SK-N-SH (cell line): ENCODE results near the gene KDM4F. TPM values are rescaled to one million over a fixed set of nuclear protein-coding genes. Genes with fewer than 3 reads are reported as not detected.

Source experiments
- CTCF ChIA-PET: fragments of 300-600, 350-600 bp; formaldehyde crosslinking; extraction: SDS; loops from one replicate; lab custom pipeline; 2021; lab: Yijun Ruan, JAX
- POLR2A ChIA-PET: fragments of 350-600 bp; sonication (Branson Sonifier 250); formaldehyde crosslinking; extraction: SDS; loops from one replicate; lab custom pipeline; 2020; ENCODE audit warnings: antibody characterized with exemption, inconsistent platforms; lab: Yijun Ruan, JAX
- DNase-seq: peaks from one replicate; pipeline ENCODE4 v3.0.0; 2012
- H2AFZ ChIP-seq: fragments of 200-600 bp; sonication (generic); 2 replicates; pipeline ENCODE4 v1.8.1; 2016; ENCODE audit warnings: antibody characterized with exemption, mild to moderate bottlenecking, low read depth
- H3F3A ChIP-seq: fragments of 200-600 bp; sonication (generic); replicated peaks from 2 replicates; pipeline ENCODE3; 2016; ENCODE audit warnings: antibody characterized with exemption, mild to moderate bottlenecking; ENCODE audit not compliant: insufficient read depth
- H3K27ac ChIP-seq, 2 experiments: fragments of 200-500 bp in 1 of 2; fragments of 200-600 bp in 1 of 2; sonication (Bioruptor generic) in 1 of 2; sonication (generic), shearing (Covaris generic) in 1 of 2; 2 replicates each; pipeline versions ENCODE4 v1.5.1 to v1.6.1; 2014 to 2016; ENCODE audit warnings: low read depth in 2 of 2, inconsistent platforms in 1 of 2, low read length in 1 of 2, mild to moderate bottlenecking in 1 of 2, mixed read lengths in 1 of 2
- H3K27me3 ChIP-seq: fragments of 200-600 bp; sonication (generic), shearing (Covaris generic); 2 replicates; pipeline ENCODE4 v1.6.1; 2016; ENCODE audit warnings: mixed run types; ENCODE audit not compliant: insufficient read depth
- H3K36me3 ChIP-seq, 2 experiments: fragments of 200-500 bp in 1 of 2; fragments of 200-600 bp in 1 of 2; sonication (Bioruptor generic) in 1 of 2; sonication (generic) in 1 of 2; replicated peaks in 1 of 2; 2 replicates each; pipeline versions ENCODE3 to v1.5.1; 2014 to 2016; ENCODE audit warnings: low read length in 1 of 2, mild to moderate bottlenecking in 1 of 2; ENCODE audit not compliant: insufficient read depth in 2 of 2, control insufficient read depth in 1 of 2
- H3K4me1 ChIP-seq, 2 experiments: fragments of 200-500 bp in 1 of 2; fragments of 200-600 bp in 1 of 2; sonication (Bioruptor generic) in 1 of 2; sonication (generic), shearing (Covaris generic) in 1 of 2; 2 replicates each; pipeline versions ENCODE4 v1.5.1 to v1.6.1; 2014 to 2016; ENCODE audit warnings: low read depth in 1 of 2, low read length in 1 of 2, mixed run types in 1 of 2; ENCODE audit not compliant: insufficient read depth in 2 of 2, control insufficient read depth in 1 of 2
- H3K4me2 ChIP-seq: fragments of 200-600 bp; sonication (generic), shearing (Covaris generic); 2 replicates; pipeline ENCODE4 v1.6.1; 2017; ENCODE audit warnings: mixed run types
- H3K4me3 ChIP-seq, 2 experiments: fragments of 200-500 bp in 1 of 2; fragments of 200-600 bp in 1 of 2; sonication (Bioruptor generic) in 1 of 2; sonication (generic), shearing (Covaris generic) in 1 of 2; 2 replicates each; pipeline versions ENCODE4 v1.5.1 to v1.8.1; 2014 to 2016; ENCODE audit warnings: low read depth in 2 of 2, inconsistent platforms in 1 of 2, low read length in 1 of 2, mild to moderate bottlenecking in 1 of 2, mixed read lengths in 1 of 2, moderate library complexity in 1 of 2
- H3K79me2 ChIP-seq: fragments of 200-600 bp; sonication (generic); 2 replicates; pipeline ENCODE4 v1.8.1; 2017; ENCODE audit warnings: mild to moderate bottlenecking; ENCODE audit not compliant: insufficient read depth
- H3K9ac ChIP-seq: fragments of 200-600 bp; sonication (generic); 2 replicates; pipeline ENCODE4 v1.6.1; 2017; ENCODE audit warnings: mixed run types
- H3K9me2 ChIP-seq: fragments of 200-600 bp; sonication (generic); 2 replicates; pipeline ENCODE4 v1.6.1; 2017; ENCODE audit warnings: mixed run types
- H3K9me3 ChIP-seq: fragments of 200-600 bp; sonication (generic); 2 replicates; pipeline ENCODE4 v1.6.1; 2017; ENCODE audit warnings: mixed run types, mild to moderate bottlenecking, moderate library complexity
- H4K20me1 ChIP-seq: fragments of 200-600 bp; sonication (generic); 2 replicates; pipeline ENCODE4 v1.6.1; 2017; ENCODE audit warnings: mild to moderate bottlenecking, mixed run types; ENCODE audit not compliant: insufficient read depth
- CHD2 ChIP-seq: fragments of 150-350 bp; IDR thresholded peaks from 2 replicates; pipeline ENCODE4 v1.6.1; 2018; ENCODE audit warnings: low read length; ENCODE audit not compliant: partially characterized antibody
- FOSL2 ChIP-seq: IDR thresholded peaks from 2 replicates; pipeline ENCODE4 v1.4.0; 2012; ENCODE audit warnings: low read depth, mild to moderate bottlenecking, moderate library complexity, borderline replicate concordance
- FOXJ3 ChIP-seq: sonication (generic); formaldehyde crosslinking; IDR thresholded peaks from 2 replicates; pipeline ENCODE4 v1.5.1; 2020; ENCODE audit warnings: mild to moderate bottlenecking, missing genetic modification reagents
- FOXM1 ChIP-seq: IDR thresholded peaks from 2 replicates; pipeline ENCODE4 v1.4.0; 2012; ENCODE audit warnings: low read depth, mild to moderate bottlenecking
- IRF3 ChIP-seq: fragments of 150-350 bp; IDR thresholded peaks from 2 replicates; pipeline ENCODE4 v1.6.1; 2016; ENCODE audit warnings: mild to moderate bottlenecking, low read depth, low read length
- JUND ChIP-seq: IDR thresholded peaks from 2 replicates; pipeline ENCODE4 v1.4.0; 2012
- MEF2A ChIP-seq: IDR thresholded peaks from 2 replicates; pipeline ENCODE4 v1.4.0; 2012; ENCODE audit warnings: low read depth, borderline replicate concordance
- MXI1 ChIP-seq: IDR thresholded peaks from 2 replicates; pipeline ENCODE4 v1.6.1; 2012; ENCODE audit warnings: mild to moderate bottlenecking, low read depth, low read length, improper control_type of control experiment
- PBX3 ChIP-seq: IDR thresholded peaks from 2 replicates; pipeline ENCODE4; 2012
- RCOR1 ChIP-seq: fragments of 150-350 bp; IDR thresholded peaks from 2 replicates; pipeline ENCODE4 v1.6.1; 2017; ENCODE audit warnings: antibody characterized with exemption, low read length
- RFX5 ChIP-seq: IDR thresholded peaks from 2 replicates; pipeline ENCODE4 v1.6.1; 2012; ENCODE audit warnings: mild to moderate bottlenecking, improper control_type of control experiment, low read length
- RXRA ChIP-seq: IDR thresholded peaks from 2 replicates; pipeline ENCODE4 v1.4.0; 2012; ENCODE audit warnings: low read depth, mild to moderate bottlenecking, borderline replicate concordance
- SIN3A ChIP-seq: IDR thresholded peaks from 2 replicates; pipeline ENCODE4 v1.6.1; 2012; ENCODE audit warnings: low read depth, mild to moderate bottlenecking, low read length, moderate library complexity, borderline replicate concordance
- TAF1 ChIP-seq: IDR thresholded peaks from 2 replicates; pipeline ENCODE4 v1.6.1; 2012; ENCODE audit warnings: low read depth, mild to moderate bottlenecking, low read length, moderate library complexity, borderline replicate concordance
- USF1 ChIP-seq: IDR thresholded peaks from 2 replicates; pipeline ENCODE4 v1.4.0; 2012; ENCODE audit warnings: low read depth, borderline replicate concordance
- YY1 ChIP-seq: IDR thresholded peaks from 2 replicates; pipeline ENCODE4 v1.4.0; 2012; ENCODE audit warnings: low read depth, mild to moderate bottlenecking
- ZBTB33 ChIP-seq: IDR thresholded peaks from 2 replicates; pipeline ENCODE4 v1.4.0; 2012; ENCODE audit warnings: low read depth, borderline replicate concordance
- polyA plus RNA-seq, 3 experiments: library from polyadenylated mRNA; depleted of rRNA; stranded (reverse); fragments of >200 nt; gene quantifications; 2 replicates each; pipeline ENCODE4 v1.2.3, GENCODE V29; 2012
- TF ChIP-seq, protein P1 (sequence below): IDR thresholded peaks from 2 replicates; pipeline ENCODE4 v1.6.1; 2012; ENCODE audit warnings: mild to moderate bottlenecking, low read depth, low read length, moderate library complexity
- TF ChIP-seq, protein P2 (sequence below): fragments of 150-350 bp; IDR thresholded peaks from 2 replicates; pipeline ENCODE4 v1.6.1; 2017; ENCODE audit warnings: antibody characterized with exemption, low read length, low read depth, borderline replicate concordance

Gene KDM4F
- polyA plus RNA-seq, 1 of the 3 experiments (the other 2 are of a cell fraction) = not detected

GRCh38 chr11:95072948-95073347 is 23.7 kb downstream of the KDM4F start:
- Histone ChIP-seq H3K9ac (no peak overlapping the region), H3K36me3 (peaks cover 12 to 16% of the 10 kb centered on the region in 2 experiments), H3K79me2 (peaks cover 24% of the 10 kb centered on the region), H3F3A (peaks cover 13% of the 10 kb centered on the region), H3K9me2 (no peaks in the 10 kb centered on the region), H3K27me3 (no peaks in the 10 kb centered on the region), H3K4me1 (peaks cover 6 to 8% of the 10 kb centered on the region in 2 experiments; a peak in 3 of 4 replicates), H3K4me3 (no peak overlapping the region)
- CTCF ChIA-PET = interaction anchor here (0.8 to 1.7 kb wide), 6 partner anchors 8 to 695 kb away, joined by 3 to 6 read pairs (median 3); no protein-coding TSS in a partner anchor
- TF ChIP-seq RXRA (no peak), FOXM1 (no peak), SIN3A (no peak), RFX5 (no peak), FOSL2 (no peak), MEF2A (no peak), CHD2 (no peak), RCOR1 (no peak), ZBTB33 (no peak), USF1 (no peak), TAF1 (no peak), YY1 (no peak), MXI1 (no peak), FOXJ3 (no peak), IRF3 (no peak), PBX3 (no peak), JUND (no peak)
- TF ChIP-seq, protein P1, sequence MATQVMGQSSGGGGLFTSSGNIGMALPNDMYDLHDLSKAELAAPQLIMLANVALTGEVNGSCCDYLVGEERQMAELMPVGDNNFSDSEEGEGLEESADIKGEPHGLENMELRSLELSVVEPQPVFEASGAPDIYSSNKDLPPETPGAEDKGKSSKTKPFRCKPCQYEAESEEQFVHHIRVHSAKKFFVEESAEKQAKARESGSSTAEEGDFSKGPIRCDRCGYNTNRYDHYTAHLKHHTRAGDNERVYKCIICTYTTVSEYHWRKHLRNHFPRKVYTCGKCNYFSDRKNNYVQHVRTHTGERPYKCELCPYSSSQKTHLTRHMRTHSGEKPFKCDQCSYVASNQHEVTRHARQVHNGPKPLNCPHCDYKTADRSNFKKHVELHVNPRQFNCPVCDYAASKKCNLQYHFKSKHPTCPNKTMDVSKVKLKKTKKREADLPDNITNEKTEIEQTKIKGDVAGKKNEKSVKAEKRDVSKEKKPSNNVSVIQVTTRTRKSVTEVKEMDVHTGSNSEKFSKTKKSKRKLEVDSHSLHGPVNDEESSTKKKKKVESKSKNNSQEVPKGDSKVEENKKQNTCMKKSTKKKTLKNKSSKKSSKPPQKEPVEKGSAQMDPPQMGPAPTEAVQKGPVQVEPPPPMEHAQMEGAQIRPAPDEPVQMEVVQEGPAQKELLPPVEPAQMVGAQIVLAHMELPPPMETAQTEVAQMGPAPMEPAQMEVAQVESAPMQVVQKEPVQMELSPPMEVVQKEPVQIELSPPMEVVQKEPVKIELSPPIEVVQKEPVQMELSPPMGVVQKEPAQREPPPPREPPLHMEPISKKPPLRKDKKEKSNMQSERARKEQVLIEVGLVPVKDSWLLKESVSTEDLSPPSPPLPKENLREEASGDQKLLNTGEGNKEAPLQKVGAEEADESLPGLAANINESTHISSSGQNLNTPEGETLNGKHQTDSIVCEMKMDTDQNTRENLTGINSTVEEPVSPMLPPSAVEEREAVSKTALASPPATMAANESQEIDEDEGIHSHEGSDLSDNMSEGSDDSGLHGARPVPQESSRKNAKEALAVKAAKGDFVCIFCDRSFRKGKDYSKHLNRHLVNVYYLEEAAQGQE = no peak
- TF ChIP-seq, protein P2, sequence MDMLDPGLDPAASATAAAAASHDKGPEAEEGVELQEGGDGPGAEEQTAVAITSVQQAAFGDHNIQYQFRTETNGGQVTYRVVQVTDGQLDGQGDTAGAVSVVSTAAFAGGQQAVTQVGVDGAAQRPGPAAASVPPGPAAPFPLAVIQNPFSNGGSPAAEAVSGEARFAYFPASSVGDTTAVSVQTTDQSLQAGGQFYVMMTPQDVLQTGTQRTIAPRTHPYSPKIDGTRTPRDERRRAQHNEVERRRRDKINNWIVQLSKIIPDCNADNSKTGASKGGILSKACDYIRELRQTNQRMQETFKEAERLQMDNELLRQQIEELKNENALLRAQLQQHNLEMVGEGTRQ = no peak
- TF ChIP-seq, all 33 proteins: peak for 0
- POLR2A ChIA-PET = interaction anchor here (1.4 kb wide), 1 partner anchor 18 kb away, joined by 3 read pairs; no protein-coding TSS in a partner anchor
- no peak overlapping the region for H3K27ac ChIP-seq
- no peak for DNase-seq
- no peaks in the 10 kb centered on the region for H4K20me1 ChIP-seq
- H3K4me2 ChIP-seq = no peak overlapping the region
- no peaks in the 10 kb centered on the region for H3K9me3 ChIP-seq
- no peak overlapping the region for H2AFZ ChIP-seq
